ENCODE results near the gene RPL27.

GRCh38 chr17:43020030-43020621, 21.9 kb downstream of the RPL27 start:
- TF ChIP-seq CTCF (IDR thresholded peaks at IDR 0.05) (no peak), POLR2AphosphoS5 (IDR thresholded peaks at IDR 0.05) (no peak)
